ENCODE measurements around the gene SLC22A23.

Gene SLC22A23

GRCh38 chr6:3444276-3445088 is 12.4 kb downstream of the SLC22A23 start:
- DNase-seq (ENCODE audit: low read depth in 1 of 2, low spot score in 1 of 2): no peak

DNA sequence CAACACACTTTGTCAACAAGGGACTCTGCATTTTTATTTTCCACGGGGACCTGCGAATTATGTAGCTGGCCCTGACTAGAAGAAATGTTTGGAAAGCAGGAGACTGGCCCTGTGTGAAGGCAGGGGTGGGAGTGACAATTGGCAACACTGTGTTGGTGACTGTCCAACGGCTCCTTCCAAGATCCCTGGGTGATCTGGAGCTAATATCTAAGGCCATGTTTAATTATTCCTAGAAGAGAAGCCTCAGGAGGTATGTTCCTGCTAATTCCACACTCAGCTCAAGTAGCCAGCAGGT is 13.7 kb downstream of the SLC22A23 start:
- DNase-seq (ENCODE audit: low read depth in 1 of 2, low spot score in 1 of 2): no peak

GRCh38 chr6:3442431-3443220 is 14.2 kb downstream of the SLC22A23 start:
- no peak for DNase-seq (ENCODE audit: low read depth in 1 of 2, low spot score in 1 of 2)

DNA sequence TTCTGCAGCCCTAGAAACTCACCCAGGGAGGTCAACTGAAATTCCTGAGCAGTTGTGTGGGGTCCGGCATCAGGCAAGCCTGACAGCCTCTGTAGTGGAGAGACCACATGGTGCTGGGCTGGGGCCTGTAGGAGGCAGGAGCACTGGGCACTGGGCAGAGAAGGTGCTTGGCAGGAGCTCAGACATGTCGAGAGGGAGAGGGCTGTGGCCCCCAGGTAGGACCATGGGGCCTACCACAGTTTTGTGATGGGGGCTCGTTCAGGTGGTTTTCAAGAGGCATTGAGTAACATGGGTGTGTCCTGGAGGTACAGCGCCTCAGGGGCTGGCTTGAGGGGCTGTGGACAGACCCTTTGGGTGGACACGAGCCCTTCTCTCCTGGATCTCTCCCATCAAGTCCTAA is 15.9 kb downstream of the SLC22A23 start:
- no peak for DNase-seq (ENCODE audit: low read depth in 1 of 2, low spot score in 1 of 2)

- no peak for DNase-seq (ENCODE audit: low read depth in 1 of 2, low spot score in 1 of 2)
Observed at GRCh38 chr6:3439961-3440360, 16.9 kb downstream of the SLC22A23 start.

DNA sequence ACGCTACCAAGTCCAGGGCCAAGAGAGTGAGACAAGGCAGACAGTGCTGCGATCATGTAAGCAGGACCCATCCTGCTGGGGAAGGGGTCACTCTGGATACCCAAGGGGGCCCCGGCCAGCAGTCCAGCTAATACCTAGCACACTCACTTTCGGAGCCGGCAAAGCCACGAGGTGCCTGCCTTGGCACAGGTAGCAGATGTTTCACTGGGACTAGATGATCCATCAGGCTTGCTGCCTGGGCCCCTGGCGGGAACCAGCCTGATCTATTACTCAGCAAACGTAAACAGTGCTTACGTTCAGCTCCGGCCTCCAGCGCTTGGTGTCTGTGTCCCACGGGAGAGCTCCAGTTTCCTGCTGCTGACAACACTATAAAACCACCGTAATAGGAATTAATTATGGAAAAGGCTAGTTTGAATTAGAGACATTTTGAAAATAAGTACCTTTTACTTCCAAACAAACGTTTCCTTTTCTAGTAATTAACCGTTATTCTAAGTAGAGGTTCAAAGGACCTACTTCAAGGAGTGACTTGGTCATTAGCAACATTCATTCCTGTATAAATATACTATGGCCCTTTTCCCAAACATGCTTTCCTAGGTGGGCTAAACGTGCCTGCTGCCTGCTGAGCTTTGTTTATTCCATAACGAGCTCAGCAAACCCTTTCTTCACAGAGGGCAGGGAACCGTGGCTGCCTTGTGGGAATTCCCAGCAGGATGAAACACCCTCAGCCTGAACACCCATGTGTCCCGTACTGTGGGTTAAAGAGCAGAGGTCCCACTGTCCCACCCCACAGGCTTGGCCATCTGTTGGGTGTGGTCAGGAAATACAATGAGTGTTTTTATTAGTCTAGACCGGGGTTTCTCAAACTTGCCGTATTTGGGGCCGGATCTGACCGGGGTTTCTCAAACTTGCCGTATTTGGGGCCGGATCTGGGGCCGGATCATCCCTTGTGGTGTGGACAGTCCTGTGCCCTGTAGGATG is 18.4 kb downstream of the SLC22A23 start:
- DNase-seq (ENCODE audit: low read depth in 1 of 2, low spot score in 1 of 2): no peak

- no peak for DNase-seq (ENCODE audit: low read depth in 1 of 2, low spot score in 1 of 2)
Observed at GRCh38 chr6:3433005-3433404, 23.8 kb downstream of the SLC22A23 start.

- DNase-seq (ENCODE audit: low read depth in 1 of 2, low spot score in 1 of 2): no peak
Observed at GRCh38 chr6:3432416-3432815, 24.4 kb downstream of the SLC22A23 start.

- DNase-seq (ENCODE audit: low read depth in 1 of 2, low spot score in 1 of 2): no peak
Observed at GRCh38 chr6:3431994-3432393, 24.9 kb downstream of the SLC22A23 start.

DNA sequence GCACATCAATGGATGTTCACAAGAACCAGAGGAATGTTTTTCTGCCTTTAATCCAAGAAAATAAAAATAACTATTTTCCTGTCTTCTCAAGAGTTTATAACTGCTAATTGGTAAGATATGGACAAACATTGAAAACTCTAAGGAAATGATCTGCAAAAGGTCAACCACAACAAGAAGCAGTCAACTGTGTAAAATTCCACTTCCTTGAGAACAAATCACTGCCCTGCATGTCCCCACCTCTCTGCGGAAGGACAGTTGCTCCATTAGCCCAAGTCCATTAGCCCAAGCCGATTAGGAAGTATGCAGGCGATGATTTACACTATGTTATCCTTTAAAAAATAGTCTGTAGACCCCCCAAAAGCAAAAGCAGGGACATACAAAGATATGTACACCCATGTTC is 27.6 kb downstream of the SLC22A23 start:
- DNase-seq (ENCODE audit: low read depth in 1 of 2, low spot score in 1 of 2): no peak

DNA sequence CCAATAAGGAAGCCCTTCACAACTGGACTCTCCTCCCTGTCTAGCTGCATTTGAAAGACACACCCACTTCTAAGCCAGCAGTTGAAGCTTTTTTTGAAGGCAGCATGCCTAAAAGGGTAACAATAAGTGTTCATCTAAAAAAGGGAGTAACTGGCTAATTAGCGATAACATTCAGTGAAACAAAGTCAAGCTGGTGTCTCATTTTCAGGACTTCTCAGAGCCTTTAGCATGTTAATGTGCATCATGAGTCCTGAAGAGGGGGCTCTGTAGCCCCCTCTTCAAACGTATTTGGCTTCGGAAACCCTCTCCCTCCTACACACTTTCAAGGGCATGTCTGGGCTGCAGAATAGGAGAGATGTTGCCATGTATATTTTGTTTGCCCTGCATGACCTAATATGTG is 28.1 kb downstream of the SLC22A23 start:
- no peak for DNase-seq (ENCODE audit: low read depth in 1 of 2, low spot score in 1 of 2)

DNA sequence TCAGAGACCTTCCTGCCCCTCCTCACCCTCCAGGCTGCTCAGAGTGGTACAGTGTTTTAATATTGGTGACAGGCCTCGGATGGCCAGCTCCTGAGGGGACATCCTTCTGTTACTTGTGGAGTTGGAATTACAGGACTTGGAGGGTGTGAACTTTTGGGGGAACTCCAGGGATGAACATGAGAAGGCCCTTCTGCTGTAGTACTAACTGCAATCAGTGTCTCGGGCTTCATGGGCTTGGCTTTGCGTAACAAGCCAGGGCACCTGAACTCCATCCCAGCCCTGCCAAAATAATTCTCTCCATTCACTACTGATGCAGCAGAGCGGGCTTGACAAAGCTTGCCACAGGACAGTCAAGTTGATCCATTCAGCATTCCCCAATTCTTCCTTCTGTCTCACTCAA is 28.6 kb downstream of the SLC22A23 start:
- DNase-seq (ENCODE audit: low read depth in 1 of 2, low spot score in 1 of 2): no peak

GRCh38 chr6:3427687-3428085 is 29.2 kb downstream of the SLC22A23 start:
- DNase-seq (ENCODE audit: low read depth in 1 of 2, low spot score in 1 of 2): no peak

DNA sequence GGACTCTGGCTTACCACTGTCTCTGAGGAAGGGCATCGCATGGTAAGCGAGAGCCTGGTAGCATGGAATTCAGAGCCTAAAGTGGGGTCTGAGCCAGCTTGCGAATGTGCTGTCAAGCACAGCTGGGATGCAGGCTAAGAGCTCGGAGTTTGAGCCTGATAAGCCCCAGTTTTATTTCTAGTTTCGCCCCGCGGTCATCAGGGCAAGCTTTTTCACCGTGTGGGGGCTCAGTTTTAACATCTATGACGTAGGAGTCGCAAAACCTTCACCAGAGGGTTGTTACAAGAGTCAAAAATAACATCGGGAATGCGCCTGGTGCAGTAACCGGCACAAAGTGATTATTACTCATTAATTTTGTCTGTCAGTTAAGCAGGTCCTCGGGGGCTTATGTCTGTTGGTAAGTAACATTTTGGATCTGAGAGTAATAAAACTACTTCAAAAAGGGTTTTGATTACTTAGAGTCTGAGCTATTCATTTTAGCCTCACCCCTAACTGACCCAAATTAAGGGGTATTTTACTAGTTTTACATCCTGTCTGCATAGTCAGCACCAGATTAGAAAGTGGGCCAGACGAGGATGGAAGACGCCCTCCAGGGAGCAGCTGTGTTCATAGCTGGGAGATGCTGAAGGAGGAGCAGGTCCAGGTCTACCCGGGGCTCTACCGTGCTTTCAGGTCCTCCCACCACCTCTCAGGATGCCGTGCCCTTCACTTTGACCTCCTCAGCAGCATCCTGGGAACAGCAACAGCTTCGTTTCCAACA is 29.7 kb downstream of the SLC22A23 start:
- no peak for DNase-seq (ENCODE audit: low read depth in 1 of 2, low spot score in 1 of 2)

GRCh38 chr6:3426091-3426926 is 30.5 kb downstream of the SLC22A23 start:
- DNase-seq (ENCODE audit: low read depth in 1 of 2, low spot score in 1 of 2): no peak

GRCh38 chr6:3425574-3425973 is 31.3 kb downstream of the SLC22A23 start:
- no peak for DNase-seq (ENCODE audit: low read depth in 1 of 2, low spot score in 1 of 2)

DNA sequence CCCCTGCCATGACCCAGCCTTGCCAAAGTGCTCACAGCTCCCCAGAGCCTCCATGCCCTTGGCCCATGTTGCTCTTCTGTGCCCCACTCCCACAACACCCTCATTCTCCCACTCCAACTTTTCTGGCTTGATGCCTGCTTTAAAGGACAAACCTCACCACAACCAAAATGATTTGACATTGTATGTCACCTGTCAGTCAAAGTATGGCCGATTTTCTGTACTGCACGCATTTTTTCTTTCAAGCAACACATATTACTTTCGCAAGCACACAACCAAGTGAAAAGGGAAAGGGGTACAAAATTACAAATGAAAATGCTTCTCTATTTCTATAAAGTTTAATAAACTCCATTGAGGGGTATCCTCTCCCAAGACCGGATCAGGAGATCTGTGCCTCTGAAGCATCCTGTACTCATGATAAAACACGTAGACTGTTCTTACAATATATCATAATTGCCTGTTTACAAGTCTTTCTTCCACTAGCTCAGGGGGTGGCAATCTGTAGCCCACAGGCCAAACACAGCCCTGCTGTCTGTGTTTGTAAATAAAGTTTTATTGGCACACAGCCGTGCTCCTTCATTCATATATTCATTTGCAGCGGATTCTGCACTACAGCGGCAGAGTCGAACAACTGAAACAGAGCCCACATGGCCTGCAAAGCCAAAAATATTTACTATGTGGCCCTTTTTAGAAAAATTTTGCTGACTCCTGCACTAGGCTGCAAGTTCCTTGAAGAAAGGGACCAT is 32.5 kb downstream of the SLC22A23 start:
- no peak for DNase-seq (ENCODE audit: low read depth in 1 of 2, low spot score in 1 of 2)

- DNase-seq (ENCODE audit: low read depth in 1 of 2, low spot score in 1 of 2): no peak
Observed at GRCh38 chr6:3423439-3424184, 33.2 kb downstream of the SLC22A23 start.
